ENCODE data around the gene ISG15. TPM values are rescaled to one million over a fixed set of nuclear protein-coding genes. Genes with fewer than 3 reads are reported as not detected.

The ISG15 gene
- total and polyA plus RNA-seq, 2 experiments from 2014 or later = 62.3 to 89.6 TPM

DNA sequence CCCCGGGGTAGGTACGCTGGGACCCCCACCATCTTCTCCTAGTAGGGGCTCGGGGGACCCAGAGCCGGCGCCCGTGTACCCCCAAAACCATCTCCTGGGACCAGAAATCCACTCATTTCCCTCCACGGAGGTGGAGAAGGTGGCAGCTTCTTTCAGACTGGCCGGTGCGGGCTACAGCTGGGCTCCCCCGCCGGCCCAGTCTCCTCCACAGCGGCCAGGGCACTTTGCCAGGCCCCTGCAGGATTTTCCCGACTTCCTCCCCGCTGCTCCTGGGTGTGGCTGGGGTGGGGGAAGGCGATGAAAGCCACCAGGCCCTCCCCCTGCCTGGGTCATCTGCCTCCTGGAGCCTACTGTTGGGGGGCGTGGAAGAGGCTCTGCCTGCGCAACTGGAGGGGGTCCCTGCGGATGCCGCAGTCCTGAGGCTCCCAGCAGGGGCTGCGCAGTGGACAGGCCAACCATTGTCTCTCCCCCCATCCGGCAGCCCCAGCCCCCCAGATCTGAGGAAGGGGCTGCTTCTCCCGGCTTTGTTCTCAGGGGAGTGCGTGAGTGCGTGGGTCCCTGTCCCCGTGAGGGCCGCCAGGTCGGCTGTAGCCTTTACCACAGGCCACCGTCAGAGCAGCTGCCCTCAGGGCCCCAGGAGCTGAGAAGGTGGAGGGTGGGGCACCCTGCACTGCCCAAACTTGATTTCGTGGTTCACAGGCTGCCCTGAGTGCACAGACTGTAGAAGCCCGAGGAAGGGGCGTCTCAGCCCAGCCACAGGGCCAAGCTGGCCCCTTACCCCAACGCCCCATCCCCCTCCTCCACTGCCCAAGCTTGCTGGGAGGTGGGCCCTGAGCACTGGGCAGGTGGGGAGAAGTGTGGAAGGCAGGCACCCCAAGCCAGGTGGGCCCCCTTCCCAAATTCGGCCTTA, 8.0 kb downstream of the ISG15 start:
- no peak for TF ChIP-seq CTCF (IDR thresholded peaks at IDR 0.05; ENCODE audit: poor library complexity)
- TF ChIP-seq EZH2 (IDR thresholded peaks at IDR 0.05; ENCODE audit: borderline replicate concordance) = no peak
- no peak for TF ChIP-seq EZH2phosphoT487 (IDR thresholded peaks at IDR 0.05; ENCODE audit: low read depth, severe bottlenecking, unreplicated experiment)
- Histone ChIP-seq H3K79me2 (peaks cover 36% of the 10 kb centered on the region), H3K27me3 (no peaks in the 10 kb centered on the region)

GRCh38 chr1:1021920-1022259, 8.6 kb downstream of the ISG15 start:
- Histone ChIP-seq H3K9me3 (ENCODE audit: low read depth) (no peaks in the 10 kb centered on the region), H3K36me3 (replicated peaks; ENCODE audit: insufficient read depth, low read depth) (no peaks in the 10 kb centered on the region), H3K27ac (peak overlapping the region; percentile 97), H3K4me2 (peak overlapping the region; percentile 97), H3K9me2 (replicated peaks; ENCODE audit: insufficient read depth) (no peaks in the 10 kb centered on the region), H3K79me2 (peaks cover 36% of the 10 kb centered on the region), H4K20me1 (ENCODE audit: insufficient read depth, poor library complexity, severe bottlenecking) (no peaks in the 10 kb centered on the region), H2AFZ (no peak overlapping the region), H3K4me1 (ENCODE audit: insufficient read depth) (peaks cover 39% of the 10 kb centered on the region), H3K4me3 (no peak overlapping the region), H3K27me3 (no peaks in the 10 kb centered on the region)
- no peak for TF ChIP-seq CTCF (IDR thresholded peaks at IDR 0.05; ENCODE audit: poor library complexity)
- no peak for TF ChIP-seq EZH2 (IDR thresholded peaks at IDR 0.05; ENCODE audit: borderline replicate concordance)
- WGBS (ENCODE audit: low lambda C conversion rate, missing lambda C conversion rate) = 95% methylated on average over 10 of the region's 10 CpGs
- DNase-seq (ENCODE audit: low spot score) = no peak

More for the DNA sequence above, 8.0 kb downstream of the ISG15 start:
- no peaks in the 10 kb centered on the region for H3K9me3 ChIP-seq (ENCODE audit: low read depth)
- no peaks in the 10 kb centered on the region for H4K20me1 ChIP-seq (ENCODE audit: insufficient read depth, poor library complexity, severe bottlenecking)
- peak overlapping the region; percentile 97 for H3K4me2 ChIP-seq
- no peaks in the 10 kb centered on the region for H3K9me2 ChIP-seq (replicated peaks; ENCODE audit: insufficient read depth)
- H3K4me3 ChIP-seq = peak overlapping the region; percentile 93
- H2AFZ ChIP-seq = no peak overlapping the region
- DNase-seq (ENCODE audit: low spot score) = peak; percentile 86
- peak overlapping the region; percentile 97 for H3K27ac ChIP-seq
- 30% methylated on average over 26 of the region's 33 CpGs for WGBS (ENCODE audit: low lambda C conversion rate, missing lambda C conversion rate)
- peaks cover 39% of the 10 kb centered on the region for H3K4me1 ChIP-seq (ENCODE audit: insufficient read depth)
- H3K36me3 ChIP-seq (replicated peaks; ENCODE audit: insufficient read depth, low read depth) = no peaks in the 10 kb centered on the region

GRCh38 chr1:1022302-1023009, 9.2 kb downstream of the ISG15 start:
- DNase-seq (ENCODE audit: low spot score) = no peak
- WGBS (ENCODE audit: low lambda C conversion rate, missing lambda C conversion rate) = 80% methylated on average over 23 of the region's 27 CpGs
- no peak overlapping the region for H3K4me3 ChIP-seq
- no peaks in the 10 kb centered on the region for H3K9me3 ChIP-seq (ENCODE audit: low read depth)
- no peaks in the 10 kb centered on the region for H3K9me2 ChIP-seq (replicated peaks; ENCODE audit: insufficient read depth)
- H3K27ac ChIP-seq = no peak overlapping the region
- no peaks in the 10 kb centered on the region for H3K27me3 ChIP-seq
- H3K4me2 ChIP-seq = peak overlapping the region; percentile 97
- H2AFZ ChIP-seq = no peak overlapping the region
- no peaks in the 10 kb centered on the region for H4K20me1 ChIP-seq (ENCODE audit: insufficient read depth, poor library complexity, severe bottlenecking)
- H3K36me3 ChIP-seq (replicated peaks; ENCODE audit: insufficient read depth, low read depth) = no peaks in the 10 kb centered on the region
- peaks cover 39% of the 10 kb centered on the region for H3K4me1 ChIP-seq (ENCODE audit: insufficient read depth)
- H3K79me2 ChIP-seq = peaks cover 36% of the 10 kb centered on the region
- TF ChIP-seq EZH2phosphoT487 (IDR thresholded peaks at IDR 0.05; ENCODE audit: low read depth, severe bottlenecking, unreplicated experiment) (no peak), EZH2 (IDR thresholded peaks at IDR 0.05; ENCODE audit: borderline replicate concordance) (no peak), CTCF (IDR thresholded peaks at IDR 0.05; ENCODE audit: poor library complexity) (no peak)

Data from hepatocyte (in vitro differentiated cells).